HG03175 (cell line): Measurements from ENCODE around the gene LPP.
A peak's percentile ranks its signal among the peaks of the same experiment; 100 is the strongest.

Experiments used
- ATAC-seq: cut with Tn5 transposase; IDR thresholded peaks from one replicate; pipeline ENCODE4 v1.9.1; 2021; ENCODE audit warnings: mild to moderate bottlenecking, moderate library complexity; ENCODE audit not compliant: unreplicated experiment

LPP gene

DNA sequence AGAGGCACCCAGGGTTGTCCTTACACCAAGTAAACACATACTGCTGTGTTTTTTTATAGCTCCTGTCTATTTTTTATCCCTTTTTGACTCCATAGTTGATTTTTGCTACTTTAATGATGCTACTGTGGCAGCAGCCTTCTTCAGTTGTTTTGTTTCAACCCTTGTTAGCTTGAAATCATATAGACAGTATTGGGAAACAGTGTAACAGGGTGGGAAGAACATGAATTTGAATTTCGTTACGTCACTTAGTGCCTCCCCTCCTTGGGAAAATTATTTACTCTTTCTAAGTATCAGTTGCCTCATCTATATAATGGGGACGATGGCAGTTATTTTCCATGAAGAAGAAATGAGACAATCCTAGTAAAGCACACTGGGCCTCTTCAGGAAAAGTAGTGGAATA is 608.0 kb downstream of the LPP start:
- no peak for ATAC-seq

DNA sequence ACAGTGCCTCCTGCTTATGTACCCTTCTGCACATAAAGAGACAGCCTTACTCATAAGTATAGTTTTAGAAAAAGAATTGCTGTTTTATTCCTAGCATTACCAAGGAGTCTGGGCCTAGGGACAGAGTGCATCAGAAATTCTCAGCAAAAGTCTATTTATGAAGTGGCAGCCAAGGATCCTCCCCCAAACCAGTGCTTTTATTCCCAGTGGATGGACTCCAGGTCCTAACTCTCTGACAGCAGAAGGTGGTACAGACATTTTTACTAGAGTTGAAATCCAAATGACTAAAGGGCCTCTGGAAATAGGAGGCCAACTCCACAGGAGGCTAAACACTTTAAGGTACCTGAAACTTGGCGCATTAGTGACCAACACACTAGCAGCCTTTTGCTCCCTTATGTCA is 610.7 kb downstream of the LPP start:
- no peak for ATAC-seq

DNA sequence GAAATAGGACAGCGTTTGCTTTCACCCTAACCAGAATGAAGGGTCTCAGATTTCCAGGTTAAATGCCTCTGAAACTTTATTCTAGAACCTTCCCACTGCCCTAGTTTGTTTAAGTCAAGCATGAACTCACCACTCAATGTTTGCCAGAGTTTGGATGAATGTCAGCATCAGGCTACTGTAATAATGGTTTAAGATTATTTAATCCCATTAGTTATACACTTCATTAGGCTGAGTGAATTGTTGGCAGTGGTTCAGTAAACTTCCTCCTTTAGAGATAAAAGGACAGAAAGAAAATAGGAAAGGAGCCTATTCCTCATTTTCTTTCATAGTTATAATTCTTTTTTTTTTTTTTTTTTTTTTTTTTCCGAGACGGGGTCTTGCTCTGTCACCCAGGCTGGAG is 615.9 kb downstream of the LPP start:
- no peak for ATAC-seq

DNA sequence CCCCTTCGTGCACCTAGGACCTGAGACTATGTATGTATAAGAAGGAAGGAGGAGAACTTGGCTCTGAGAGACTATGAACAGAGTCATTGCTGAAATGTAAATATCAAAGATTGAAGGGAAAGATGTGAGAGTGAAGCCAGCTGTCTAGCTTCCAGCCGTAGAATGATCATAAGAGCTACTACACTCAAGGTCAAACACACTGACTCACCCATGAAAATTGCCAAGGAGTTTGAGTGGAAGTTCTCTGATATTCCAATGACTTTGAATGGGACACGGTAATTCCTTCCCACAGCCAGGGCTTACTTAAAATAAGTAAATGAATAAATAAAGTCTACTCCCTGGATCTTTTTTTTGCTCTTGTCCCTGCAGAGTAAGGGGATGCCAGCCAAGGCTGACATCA is 618.9 kb downstream of the LPP start:
- no peak for ATAC-seq

DNA sequence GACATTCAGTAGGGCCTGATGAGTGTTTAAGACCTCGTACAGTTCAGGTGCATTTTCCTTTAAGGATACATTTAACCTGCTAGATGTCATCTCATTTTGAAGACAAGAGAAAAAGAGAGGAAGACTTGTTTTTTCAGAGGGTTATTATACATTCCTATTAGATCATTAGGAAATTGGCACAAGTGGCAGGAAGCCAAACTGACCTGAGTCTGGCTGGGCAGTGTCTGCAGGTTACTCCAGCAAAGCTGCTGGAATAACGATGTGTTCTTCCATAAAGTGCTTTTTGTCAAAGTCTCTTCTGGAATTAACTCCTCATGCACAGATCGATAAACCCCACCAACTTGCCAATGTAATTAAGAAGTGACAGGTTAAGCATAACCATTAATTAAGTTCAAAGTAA is 621.5 kb downstream of the LPP start:
- no peak for ATAC-seq

DNA sequence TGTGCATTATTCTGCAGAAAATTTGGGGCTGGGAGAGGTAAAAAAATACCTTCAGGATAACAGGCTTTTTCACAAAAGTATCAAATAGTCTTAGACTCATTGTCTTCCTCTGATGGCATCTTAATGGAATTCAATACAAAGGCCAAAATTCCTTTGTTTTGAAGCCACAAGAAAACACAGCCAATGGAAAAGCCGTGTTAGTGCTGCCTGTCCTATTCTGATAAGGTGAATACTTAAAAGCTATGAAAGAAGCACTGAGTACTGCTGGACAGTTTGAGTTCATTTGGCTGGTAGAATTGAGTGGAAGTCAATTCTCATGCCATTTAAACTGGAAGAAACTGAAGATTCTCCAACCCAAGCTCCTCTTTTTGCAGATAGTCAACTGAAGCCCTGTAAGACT is 622.5 kb downstream of the LPP start:
- ATAC-seq = no peak

DNA sequence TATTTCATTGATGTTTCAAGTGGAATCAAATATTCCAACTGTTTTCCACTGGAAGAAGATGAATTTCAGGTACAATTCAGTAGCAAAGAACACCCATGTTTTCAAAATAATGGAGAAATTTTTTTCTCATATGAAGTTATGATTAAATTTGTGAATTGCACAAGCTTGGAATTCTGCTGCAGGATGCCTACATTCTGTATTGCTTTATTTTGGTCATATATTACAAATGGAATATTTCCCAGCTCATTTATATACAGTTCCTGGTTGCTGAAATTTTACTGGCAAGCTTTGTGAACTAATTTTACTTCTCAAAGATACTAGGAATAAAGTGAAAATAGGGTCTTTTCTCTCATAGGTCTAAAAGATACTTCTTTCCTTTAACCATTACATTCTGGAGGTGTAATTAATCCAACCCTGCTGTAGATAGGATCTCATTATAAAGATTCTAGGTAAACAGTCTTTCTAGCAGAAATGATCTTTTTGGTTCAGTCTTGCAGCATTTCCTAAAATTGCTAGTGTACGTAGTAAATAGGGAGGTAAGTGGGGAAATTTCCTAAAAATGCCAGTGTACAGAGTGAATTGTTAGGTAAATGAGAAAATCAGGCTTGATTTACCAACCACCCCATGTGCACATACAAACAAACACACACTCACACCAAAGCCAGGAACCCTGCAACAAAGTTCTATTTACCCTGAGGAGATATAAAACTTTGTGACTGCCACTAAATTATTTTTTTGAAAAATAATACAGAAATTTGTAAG is 624.3 kb downstream of the LPP start:
- ATAC-seq = no peak

DNA sequence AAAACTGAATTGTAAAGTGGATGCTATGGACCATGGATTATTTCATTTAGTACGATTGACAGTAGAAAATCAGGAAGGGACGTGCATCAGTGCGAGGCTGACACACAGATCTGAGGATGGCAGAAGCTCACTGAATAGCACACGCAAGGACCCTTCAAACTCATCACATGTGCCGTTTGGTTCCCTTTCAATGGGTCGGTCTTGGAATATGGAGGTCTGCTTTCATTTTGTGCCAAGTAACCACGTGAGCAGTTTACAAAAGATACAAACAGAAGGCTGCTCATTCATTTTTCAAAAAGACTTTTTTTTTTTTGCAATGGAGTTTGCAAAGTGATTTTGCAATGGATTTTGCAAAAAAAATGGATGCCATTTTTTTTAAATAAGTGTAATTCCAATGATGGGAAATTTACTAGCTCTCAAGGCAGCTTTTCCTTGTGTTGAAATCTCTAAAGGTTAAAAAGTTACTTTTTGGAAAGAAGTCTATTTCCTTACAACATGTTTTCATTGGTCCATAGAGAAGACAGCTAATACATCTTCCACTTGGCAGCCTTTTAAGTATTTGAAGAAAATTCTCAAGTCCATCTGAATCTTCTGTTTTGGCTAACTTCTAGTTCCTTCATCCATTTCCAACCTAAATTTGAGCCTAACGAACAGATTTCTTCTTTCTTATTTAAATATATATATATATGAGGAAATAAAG is 625.5 kb downstream of the LPP start:
- ATAC-seq = no peak

DNA sequence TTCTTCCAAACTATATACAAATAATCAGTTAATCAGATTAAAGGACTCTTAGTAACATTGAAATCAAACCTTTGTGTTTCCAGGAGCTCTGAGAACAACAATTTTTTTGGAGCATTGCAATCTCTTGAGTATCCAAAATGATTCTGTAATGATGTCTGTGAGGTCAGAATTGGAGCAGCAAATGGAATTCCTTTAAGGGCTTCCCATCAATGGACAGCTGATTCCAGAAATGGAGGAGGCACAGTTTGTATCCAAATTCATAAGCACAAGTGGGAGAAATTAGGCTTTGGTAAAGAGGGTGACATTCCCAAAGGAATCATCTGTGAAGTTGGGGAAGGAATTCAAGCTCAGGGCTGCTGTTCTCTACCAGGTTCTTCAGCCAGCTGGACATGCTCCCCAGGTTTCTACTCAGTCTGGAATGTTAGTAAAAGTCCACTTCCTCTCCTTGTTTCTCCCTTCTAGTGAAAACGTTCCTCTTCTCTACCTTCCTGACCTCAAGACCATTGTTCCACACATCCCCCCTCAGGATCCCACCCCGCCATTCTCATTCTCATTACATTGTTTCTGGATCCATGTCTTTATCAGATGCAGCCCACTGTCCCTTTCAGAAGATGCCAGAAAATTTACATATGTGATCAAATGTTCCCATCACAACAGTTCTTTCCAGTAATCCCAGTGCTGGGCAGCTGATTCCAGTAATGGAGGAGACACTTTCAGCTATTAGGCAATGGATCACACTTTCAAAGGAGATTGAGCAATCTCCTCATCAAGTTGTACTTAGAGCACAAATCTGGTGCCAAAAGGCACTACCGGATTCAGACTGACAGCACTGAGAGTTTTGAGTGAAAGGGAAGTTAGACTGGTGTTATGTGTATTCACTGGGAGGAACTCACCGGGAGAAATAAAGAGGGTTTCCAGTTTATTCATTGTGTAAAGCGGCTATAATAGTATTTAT is 626.5 kb downstream of the LPP start:
- no peak for ATAC-seq

DNA sequence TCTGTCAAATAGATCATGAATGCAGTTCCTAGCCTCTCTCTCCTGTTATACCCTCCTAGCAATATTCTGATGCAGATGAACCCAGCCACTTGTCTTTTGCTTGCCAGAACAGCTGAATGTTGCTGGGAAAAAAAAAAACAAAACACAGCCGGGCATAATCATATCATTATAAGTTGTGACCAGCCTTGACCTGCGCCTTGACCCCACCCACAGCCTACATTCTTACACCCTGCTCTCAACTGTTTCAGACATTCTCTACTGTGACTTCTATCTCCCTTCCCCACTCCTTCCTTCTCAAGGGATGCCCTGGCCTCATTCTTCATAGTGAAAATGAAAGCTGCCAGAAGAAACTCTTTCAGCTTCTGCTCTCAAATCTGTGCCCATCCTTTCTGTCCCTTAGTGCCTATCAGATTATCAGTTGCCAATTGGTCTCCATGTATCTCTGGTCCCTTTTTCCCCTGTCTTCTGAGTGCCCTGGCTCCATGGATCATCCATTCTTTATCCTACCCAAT is 628.7 kb downstream of the LPP start:
- ATAC-seq = no peak

DNA sequence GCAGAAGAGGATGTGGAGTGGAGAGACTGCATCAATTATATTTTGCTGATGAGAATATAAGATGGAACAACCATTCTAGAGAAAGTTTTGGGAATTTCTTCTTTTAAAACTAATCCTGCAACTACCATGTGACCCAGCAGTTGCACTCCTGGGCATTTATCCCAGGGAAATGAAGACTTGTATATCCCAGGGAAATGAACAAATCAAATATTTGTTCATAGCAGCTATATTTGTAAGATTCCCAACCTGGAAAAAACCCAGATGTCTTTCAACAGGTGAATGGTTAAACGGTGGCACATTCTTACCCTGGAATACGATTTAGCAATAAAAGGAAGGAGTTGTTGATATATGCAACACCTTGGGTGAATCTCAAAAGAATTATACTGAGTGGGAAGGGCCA is 632.5 kb downstream of the LPP start:
- no peak for ATAC-seq

DNA sequence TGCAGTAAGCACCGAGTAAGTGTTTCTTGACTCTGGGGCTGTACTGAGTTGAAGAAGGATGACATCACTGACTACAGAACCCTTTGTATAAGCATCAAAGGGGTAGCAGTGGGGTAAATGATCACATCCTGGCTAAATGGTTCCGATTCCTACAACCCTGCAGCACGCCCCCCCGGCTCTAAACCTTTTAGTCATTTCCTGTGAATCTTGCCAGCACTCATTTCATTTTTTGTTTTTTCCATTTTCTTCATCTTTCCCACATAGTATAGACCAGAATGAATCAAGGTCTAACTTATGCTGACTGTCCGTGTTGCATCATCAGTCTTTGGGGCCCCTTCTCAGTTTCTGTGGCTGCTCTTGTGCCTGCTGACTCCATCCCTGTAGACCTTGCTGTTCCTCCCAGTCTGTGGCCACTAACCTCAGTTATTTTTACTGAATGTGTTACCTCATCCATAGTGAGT is 634.7 kb downstream of the LPP start:
- ATAC-seq = no peak

DNA sequence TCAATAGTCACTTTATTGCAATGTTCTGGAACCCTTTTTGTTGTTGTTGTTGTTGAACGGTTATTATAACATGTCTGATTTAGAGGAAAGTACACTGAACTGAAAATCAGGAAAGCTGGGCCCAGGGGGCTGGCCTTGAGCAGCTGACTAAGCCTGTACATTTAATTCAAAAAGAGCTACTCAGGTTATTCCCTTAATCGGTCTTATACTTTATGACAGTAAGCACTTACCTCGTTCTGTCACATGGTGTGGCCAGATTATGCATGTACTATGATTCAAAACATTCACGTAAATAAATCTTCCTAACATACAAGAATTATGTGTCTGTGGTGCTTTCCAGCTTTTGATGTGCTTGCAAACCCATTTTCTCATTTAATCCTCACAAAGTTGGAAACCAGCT is 635.3 kb downstream of the LPP start:
- no peak for ATAC-seq

DNA sequence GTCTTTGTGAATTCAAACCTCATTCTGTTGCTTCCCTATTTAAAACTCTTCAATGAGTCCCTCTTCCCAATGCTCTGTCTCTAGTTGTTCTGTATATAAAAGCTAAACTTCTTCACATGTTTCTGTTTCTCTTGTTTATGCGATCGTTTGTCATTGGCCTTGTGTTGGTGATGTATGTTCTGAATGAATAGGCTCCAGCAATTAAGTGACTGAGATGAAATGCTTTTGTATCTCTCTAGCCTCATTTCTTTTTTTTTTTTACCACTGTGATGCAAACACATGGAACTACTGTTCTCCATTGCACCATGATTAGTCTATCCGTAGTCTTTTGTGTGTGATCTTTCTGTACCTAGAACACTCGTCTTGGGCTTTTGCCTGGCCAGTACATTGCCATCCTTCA is 637.4 kb downstream of the LPP start:
- no peak for ATAC-seq

DNA sequence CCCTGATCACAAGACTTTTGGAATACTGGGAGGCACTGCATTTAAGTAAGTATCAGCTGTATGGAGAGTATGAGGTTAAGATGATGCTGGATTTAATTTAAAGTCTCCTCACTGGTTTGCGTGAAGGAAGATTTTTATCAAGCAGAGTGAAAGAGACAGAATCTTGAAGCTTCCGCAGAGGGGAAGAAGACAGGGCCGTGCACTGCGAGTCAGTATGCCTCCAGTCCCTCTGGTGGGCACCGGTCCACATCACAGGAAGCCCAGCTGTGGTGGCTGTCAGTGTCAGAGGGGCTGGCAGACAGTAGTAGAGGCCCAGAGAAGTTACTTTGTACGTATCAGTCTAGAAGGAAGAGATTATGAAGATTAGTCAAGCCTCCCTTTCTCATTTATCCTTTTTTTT is 638.8 kb downstream of the LPP start:
- no peak for ATAC-seq

DNA sequence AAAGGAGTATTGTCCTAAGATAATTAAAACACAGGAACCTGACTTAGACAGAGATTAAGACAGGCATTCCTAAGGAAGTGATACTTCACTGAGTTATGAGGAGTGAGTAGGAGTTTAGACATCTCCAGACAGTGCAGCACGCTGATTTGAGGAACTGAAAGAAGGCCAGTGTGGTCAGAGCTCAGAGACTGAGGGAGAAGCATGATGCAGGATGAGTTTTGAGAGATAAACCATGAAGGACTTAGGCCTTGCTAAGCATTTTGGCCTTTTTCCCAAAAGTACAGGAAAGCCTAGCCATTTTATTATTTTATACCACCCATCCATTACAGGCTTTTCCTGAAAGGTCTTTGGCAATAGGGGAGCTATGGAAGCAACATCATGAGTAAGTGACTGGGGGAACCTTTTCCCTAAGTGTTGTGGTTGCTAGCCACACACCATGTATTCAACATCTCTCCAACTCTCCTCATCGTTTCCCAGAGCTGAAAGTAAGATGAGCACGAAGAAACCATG is 642.2 kb downstream of the LPP start:
- ATAC-seq = peak; percentile 78

DNA sequence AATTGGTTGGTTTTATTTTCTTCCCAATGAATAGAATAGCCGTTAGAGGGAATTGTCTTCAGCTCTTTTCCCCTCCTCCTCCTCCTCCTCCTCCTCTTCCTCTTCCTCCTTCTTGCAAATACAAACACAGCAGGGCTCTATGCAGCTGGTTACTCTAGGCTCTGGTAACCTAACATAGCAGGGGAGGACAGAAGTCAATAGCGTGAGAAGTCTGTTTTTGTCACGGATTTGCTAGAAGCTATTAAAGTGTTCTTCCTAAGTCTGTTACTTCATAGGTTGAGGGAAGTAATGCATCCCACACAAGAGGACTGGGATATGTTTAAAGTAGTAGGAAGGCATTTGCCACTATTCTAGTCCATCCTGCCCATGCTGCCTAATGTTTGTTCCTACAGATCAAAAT is 643.1 kb downstream of the LPP start:
- no peak for ATAC-seq

DNA sequence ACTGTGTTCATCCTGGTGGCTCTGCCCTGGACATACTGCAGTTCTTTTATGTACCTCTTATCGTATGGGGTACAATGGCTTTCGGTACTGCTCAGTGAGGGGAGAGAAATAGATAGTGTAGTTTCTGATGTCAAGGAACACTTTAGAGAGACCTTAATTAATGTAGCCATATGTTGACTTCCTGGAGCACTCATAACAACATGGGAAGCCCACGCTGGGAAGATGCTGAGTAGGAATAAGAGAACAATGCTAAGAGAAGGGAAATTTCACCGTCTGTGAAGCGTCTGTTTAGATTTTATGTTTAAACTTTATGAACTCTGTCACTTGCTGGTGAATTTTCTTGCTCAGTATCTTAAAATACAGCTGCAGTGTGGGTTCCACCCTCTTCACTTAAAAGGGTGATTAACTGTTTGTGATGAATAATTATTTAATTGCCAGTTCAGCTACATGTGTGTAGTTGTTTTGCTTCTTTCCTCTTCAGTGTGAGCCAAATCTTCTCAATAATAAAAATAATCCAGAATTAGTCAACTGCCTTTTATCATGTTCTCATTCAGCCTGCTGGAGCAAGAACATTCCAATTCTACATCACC is 644.7 kb downstream of the LPP start:
- ATAC-seq = no peak

DNA sequence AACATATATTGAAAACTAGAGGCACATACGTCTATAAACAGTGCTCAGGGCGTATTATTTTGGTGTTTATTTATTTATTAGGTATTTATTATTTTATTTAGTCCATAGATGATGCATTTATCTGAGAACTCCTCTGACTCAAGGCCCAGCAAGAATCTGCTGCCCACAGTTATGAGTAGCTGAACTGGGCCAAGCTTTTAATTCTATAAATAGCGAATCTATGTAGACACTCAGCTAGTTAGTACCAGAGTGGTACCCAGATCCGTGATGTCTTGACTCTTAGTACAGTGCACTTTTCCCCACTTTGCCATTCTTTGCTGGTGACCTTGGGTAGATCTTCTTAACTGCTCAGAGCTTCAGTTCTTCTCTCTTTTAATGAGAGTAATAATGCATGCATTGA is 647.4 kb downstream of the LPP start:
- ATAC-seq = no peak

DNA sequence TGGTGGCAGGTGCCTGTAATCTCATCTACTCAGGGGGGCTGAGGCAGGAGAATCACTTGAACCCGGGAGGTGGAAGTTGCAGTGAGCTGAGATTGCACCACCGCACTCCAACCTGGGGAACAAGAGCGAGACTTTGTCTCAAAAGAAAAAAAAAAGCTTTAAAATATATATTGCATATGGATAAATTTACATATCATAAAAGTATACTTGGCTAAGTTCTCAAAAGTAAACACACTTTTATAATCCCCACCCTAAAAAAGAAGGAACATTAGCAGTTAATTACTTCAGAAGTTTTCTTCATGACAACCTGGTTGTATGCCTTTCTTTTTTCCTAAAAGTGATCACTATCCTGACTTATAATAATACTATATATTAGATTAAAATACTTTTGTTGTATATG is 648.7 kb downstream of the LPP start:
- no peak for ATAC-seq

DNA sequence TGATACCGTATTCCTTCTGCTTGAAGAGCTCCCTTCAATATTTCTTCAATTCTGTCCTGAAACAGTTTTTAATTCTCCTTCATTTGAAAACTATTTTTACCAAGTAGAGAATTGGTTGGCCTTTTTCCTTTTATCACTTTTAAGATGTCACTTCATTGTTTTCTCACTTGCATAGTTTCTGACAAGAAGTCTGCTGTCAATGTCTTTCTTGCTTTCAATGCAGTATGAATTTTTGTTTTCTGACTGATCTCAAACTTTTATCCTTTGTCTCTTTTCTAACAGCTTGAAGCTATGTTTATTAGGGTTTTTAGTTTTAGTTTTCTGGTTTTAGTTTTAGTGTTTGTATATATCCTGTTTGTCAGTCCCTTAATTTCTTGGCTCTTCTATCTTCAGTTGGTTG is 653.0 kb downstream of the LPP start:
- ATAC-seq = no peak
